ENCODE data around the gene BPIFA2. TPM values are rescaled to one million over a fixed set of nuclear protein-coding genes. Genes with fewer than 3 reads are reported as not detected.

The BPIFA2 gene
- polyA plus RNA-seq, 6 donors from 2014 or later, result not detected

GRCh38 chr20:33137195-33137594 lies 30.8 kb upstream of the BPIFA2 start:
- no peak overlapping the region for H3K27ac Mint-ChIP-seq
- no peak overlapping the region for H3K4me3 Mint-ChIP-seq
- H3K4me1 Mint-ChIP-seq, result no peaks in the 10 kb centered on the region
- ATAC-seq (ENCODE audit: low read depth in 2 of 2) (no peak), DNase-seq (no peak)
- H3K27me3 Mint-ChIP-seq, result peaks cover 0 to 7% (median 0%) of the 10 kb centered on the region in 3 donors
- no peaks in the 10 kb centered on the region for H3K9me3 Mint-ChIP-seq
- H3K36me3 Mint-ChIP-seq, result no peaks in the 10 kb centered on the region

GRCh38 chr20:33139467-33139866 lies 28.5 kb upstream of the BPIFA2 start:
- DNase-seq, result no peak
- no peaks in the 10 kb centered on the region for H3K36me3 Mint-ChIP-seq
- no peak overlapping the region for H3K4me3 Mint-ChIP-seq
- ATAC-seq (ENCODE audit: low read depth in 2 of 2), result no peak
- peaks cover 4 to 14% (median 5%) of the 10 kb centered on the region in 3 donors for H3K27me3 Mint-ChIP-seq
- peaks cover 0 to 7% (median 0%) of the 10 kb centered on the region in 7 donors for H3K9me3 Mint-ChIP-seq
- no peaks in the 10 kb centered on the region for H3K4me1 Mint-ChIP-seq
- H3K27ac Mint-ChIP-seq, result no peak overlapping the region

GRCh38 chr20:33145521-33145920 lies 22.4 kb upstream of the BPIFA2 start:
- H3K27me3 Mint-ChIP-seq, result peaks cover 31 to 45% (median 44%) of the 10 kb centered on the region in 3 donors
- no peak for ATAC-seq (ENCODE audit: low read depth in 2 of 2)
- H3K9me3 Mint-ChIP-seq, result peaks cover 0 to 7% (median 2%) of the 10 kb centered on the region in 7 donors
- no peaks in the 10 kb centered on the region for H3K4me1 Mint-ChIP-seq
- H3K4me3 Mint-ChIP-seq, result no peak overlapping the region
- H3K36me3 Mint-ChIP-seq, result no peaks in the 10 kb centered on the region
- no peak overlapping the region for H3K27ac Mint-ChIP-seq
- DNase-seq, result no peak

GRCh38 chr20:33147299-33147698 lies 20.7 kb upstream of the BPIFA2 start:
- DNase-seq (no peak), ATAC-seq (ENCODE audit: low read depth in 2 of 2) (no peak)
- Mint-ChIP-seq H3K4me3 (no peak overlapping the region), H3K27me3 (peaks cover 37 to 46% (median 44%) of the 10 kb centered on the region in 3 donors), H3K36me3 (no peaks in the 10 kb centered on the region), H3K4me1 (no peaks in the 10 kb centered on the region), H3K9me3 (peaks cover 0 to 7% (median 2%) of the 10 kb centered on the region in 7 donors), H3K27ac (no peak overlapping the region)

GRCh38 chr20:33148040-33148439 lies 19.9 kb upstream of the BPIFA2 start:
- Mint-ChIP-seq H3K4me1 (no peaks in the 10 kb centered on the region), H3K36me3 (no peaks in the 10 kb centered on the region), H3K27ac (no peak overlapping the region), H3K4me3 (no peak overlapping the region), H3K27me3 (peaks cover 41 to 52% (median 48%) of the 10 kb centered on the region in 3 donors), H3K9me3 (peaks cover 0 to 7% (median under 1%) of the 10 kb centered on the region in 7 donors)
- DNase-seq, result no peak
- no peak for ATAC-seq (ENCODE audit: low read depth in 2 of 2)

- no peak overlapping the region for H3K27ac Mint-ChIP-seq
- ATAC-seq (ENCODE audit: low read depth in 2 of 2) (no peak), DNase-seq (no peak)
- H3K27me3 Mint-ChIP-seq, result peaks cover 29 to 42% (median 34%) of the 10 kb centered on the region in 3 donors
- peaks cover 0 to 2% (median 0%) of the 10 kb centered on the region in 7 donors for H3K9me3 Mint-ChIP-seq
- no peaks in the 10 kb centered on the region for H3K4me1 Mint-ChIP-seq
- H3K36me3 Mint-ChIP-seq, result no peaks in the 10 kb centered on the region
- H3K4me3 Mint-ChIP-seq, result no peak overlapping the region
These were observed 13.7 kb upstream of the BPIFA2 start for GRCh38 chr20:33154252-33154651.

- Mint-ChIP-seq H3K4me1 (peaks cover 0 to 10% (median 0%) of the 10 kb centered on the region in 3 donors), H3K36me3 (no peaks in the 10 kb centered on the region), H3K4me3 (no peak overlapping the region), H3K27ac (no peak overlapping the region), H3K27me3 (peaks cover 24 to 25% (median 25%) of the 10 kb centered on the region in 3 donors), H3K9me3 (peaks cover 0 to 3% (median 0%) of the 10 kb centered on the region in 7 donors)
- ATAC-seq (ENCODE audit: low read depth in 2 of 2) (no peak), DNase-seq (no peak)
These were observed 9.1 kb upstream of the BPIFA2 start for GRCh38 chr20:33158637-33159385.

- Mint-ChIP-seq H3K9me3 (peaks cover 0 to 3% (median 0%) of the 10 kb centered on the region in 7 donors), H3K4me3 (no peak overlapping the region), H3K36me3 (no peaks in the 10 kb centered on the region), H3K27ac (no peak overlapping the region), H3K4me1 (peaks cover 0 to 10% (median 0%) of the 10 kb centered on the region in 3 donors), H3K27me3 (peaks cover 23 to 25% (median 25%) of the 10 kb centered on the region in 3 donors)
- ATAC-seq (ENCODE audit: low read depth in 2 of 2), result no peak
- DNase-seq, result no peak
These were observed 8.2 kb upstream of the BPIFA2 start for GRCh38 chr20:33159713-33160112.

GRCh38 chr20:33160681-33161080 lies 7.3 kb upstream of the BPIFA2 start:
- DNase-seq (no peak), ATAC-seq (ENCODE audit: low read depth in 2 of 2) (no peak)
- Mint-ChIP-seq H3K36me3 (no peaks in the 10 kb centered on the region), H3K4me3 (no peak overlapping the region), H3K27ac (no peak overlapping the region), H3K27me3 (peaks cover 21 to 28% (median 22%) of the 10 kb centered on the region in 3 donors), H3K9me3 (peaks cover 0 to 3% (median 0%) of the 10 kb centered on the region in 7 donors), H3K4me1 (peaks cover 0 to 10% (median 0%) of the 10 kb centered on the region in 3 donors)

GRCh38 chr20:33162313-33162712 lies 5.6 kb upstream of the BPIFA2 start:
- H3K27me3 Mint-ChIP-seq, result peaks cover 17 to 29% (median 18%) of the 10 kb centered on the region in 3 donors
- H3K36me3 Mint-ChIP-seq, result no peaks in the 10 kb centered on the region
- ATAC-seq (ENCODE audit: low read depth in 2 of 2), result no peak
- DNase-seq, result no peak
- H3K4me3 Mint-ChIP-seq, result no peak overlapping the region
- H3K27ac Mint-ChIP-seq, result no peak overlapping the region
- H3K4me1 Mint-ChIP-seq, result peaks cover 0 to 10% (median 0%) of the 10 kb centered on the region in 3 donors
- H3K9me3 Mint-ChIP-seq, result peaks cover 0 to 3% (median 0%) of the 10 kb centered on the region in 7 donors

- ATAC-seq (ENCODE audit: low read depth in 2 of 2) (no peak), DNase-seq (no peak)
- Mint-ChIP-seq H3K9me3 (peaks cover 0 to 3% (median 0%) of the 10 kb centered on the region in 7 donors), H3K4me1 (peaks cover 0 to 10% (median 0%) of the 10 kb centered on the region in 3 donors), H3K4me3 (no peak overlapping the region), H3K27me3 (peaks cover 16 to 27% (median 18%) of the 10 kb centered on the region in 3 donors), H3K36me3 (no peaks in the 10 kb centered on the region), H3K27ac (no peak overlapping the region)
These were observed 5.2 kb upstream of the BPIFA2 start for GRCh38 chr20:33162753-33163152.

- peaks cover 11 to 36% (median 15%) of the 10 kb centered on the region in 3 donors for H3K27me3 Mint-ChIP-seq
- peaks cover 2 to 12% (median 9%) of the 10 kb centered on the region in 7 donors for H3K9me3 Mint-ChIP-seq
- peaks cover 0 to 9% of the 10 kb centered on the region in 2 donors for H3K36me3 Mint-ChIP-seq
- ATAC-seq (ENCODE audit: low read depth in 2 of 2) (no peak), DNase-seq (no peak)
- H3K4me3 Mint-ChIP-seq, result no peak overlapping the region
- peak overlapping the region in 1 of 6 donors; percentile 54 for H3K27ac Mint-ChIP-seq
- H3K4me1 Mint-ChIP-seq, result peaks cover 0 to 10% (median 0%) of the 10 kb centered on the region in 3 donors
These were observed 3.9 kb upstream of the BPIFA2 start for GRCh38 chr20:33163856-33164762.

GRCh38 chr20:33164763-33165095 lies 3.2 kb upstream of the BPIFA2 start:
- peaks cover 0 to 10% of the 10 kb centered on the region in 2 donors for H3K36me3 Mint-ChIP-seq

More at GRCh38 chr20:33164763-33165095, 3.2 kb upstream of the BPIFA2 start:
- H3K4me3 Mint-ChIP-seq, result no peak overlapping the region
- H3K9me3 Mint-ChIP-seq, result peaks cover 3 to 18% (median 15%) of the 10 kb centered on the region in 7 donors
- peaks cover 11 to 36% (median 15%) of the 10 kb centered on the region in 3 donors for H3K27me3 Mint-ChIP-seq
- peak overlapping the region in 1 of 6 donors; percentile 54 for H3K27ac Mint-ChIP-seq
- no peak for ATAC-seq (ENCODE audit: low read depth in 2 of 2)
- peaks cover 0 to 10% (median 0%) of the 10 kb centered on the region in 3 donors for H3K4me1 Mint-ChIP-seq
- no peak for DNase-seq
